Muscle layer of duodenum (tissue), 2 donors: ENCODE measurements around the gene PPM1H.

Experiments
- H3K27ac ChIP-seq: one replicate; pipeline ENCODE4 v1.7.0; 2013; ENCODE audit warnings: mild to moderate bottlenecking, low read length
- H3K27me3 ChIP-seq: one replicate; pipeline ENCODE4 v1.7.0; 2013; ENCODE audit warnings: low read depth, mild to moderate bottlenecking, control low read depth, low read length
- H3K36me3 ChIP-seq, 2 donors: one replicate each; pipeline ENCODE4 v1.7.0; 2013; ENCODE audit warnings: low read length in 2 of 2, control low read depth in 1 of 2, mild to moderate bottlenecking in 1 of 2; ENCODE audit not compliant: insufficient read depth in 2 of 2, control insufficient read depth in 1 of 2
- H3K4me1 ChIP-seq, 2 donors: one replicate each; pipeline ENCODE4 v1.7.0; 2013; ENCODE audit warnings: low read length in 2 of 2, mild to moderate bottlenecking in 2 of 2, control low read depth in 1 of 2, moderate library complexity in 1 of 2; ENCODE audit not compliant: insufficient read depth in 2 of 2, control insufficient read depth in 1 of 2
- H3K4me3 ChIP-seq, 2 donors: one replicate each; pipeline ENCODE4 v1.7.0; 2013; ENCODE audit warnings: low read length in 2 of 2, low read depth in 1 of 2, mild to moderate bottlenecking in 1 of 2
- H3K9me3 ChIP-seq, 2 donors: one replicate each; pipeline ENCODE4 v1.7.0; 2013; ENCODE audit warnings: low read length in 2 of 2, control low read depth in 1 of 2, mild to moderate bottlenecking in 1 of 2; ENCODE audit not compliant: control insufficient read depth in 1 of 2
- donor health status: healthy.

The PPM1H gene

GRCh38 chr12:62660756-62661155 lies 274.2 kb downstream of the PPM1H start:
- no peaks in the 10 kb centered on the region for H3K36me3 ChIP-seq
- no peaks in the 10 kb centered on the region for H3K4me1 ChIP-seq
- peaks cover 0 to 2% of the 10 kb centered on the region in 2 donors for H3K9me3 ChIP-seq
- no peak overlapping the region for H3K27ac ChIP-seq
- H3K27me3 ChIP-seq, result no peaks in the 10 kb centered on the region
- no peak overlapping the region for H3K4me3 ChIP-seq

GRCh38 chr12:62659453-62660295 lies 275.3 kb downstream of the PPM1H start:
- H3K9me3 ChIP-seq, result peaks cover 0 to 2% of the 10 kb centered on the region in 2 donors
- no peak overlapping the region for H3K27ac ChIP-seq
- no peaks in the 10 kb centered on the region for H3K4me1 ChIP-seq
- H3K4me3 ChIP-seq, result no peak overlapping the region
- no peaks in the 10 kb centered on the region for H3K36me3 ChIP-seq
- H3K27me3 ChIP-seq, result no peaks in the 10 kb centered on the region

GRCh38 chr12:62658910-62659309 lies 276.0 kb downstream of the PPM1H start:
- Histone ChIP-seq H3K4me3 (no peak overlapping the region), H3K27ac (no peak overlapping the region), H3K4me1 (no peaks in the 10 kb centered on the region), H3K27me3 (no peaks in the 10 kb centered on the region), H3K36me3 (no peaks in the 10 kb centered on the region), H3K9me3 (peaks cover 0 to 2% of the 10 kb centered on the region in 2 donors)

- H3K27me3 ChIP-seq, result no peaks in the 10 kb centered on the region
- H3K36me3 ChIP-seq, result no peaks in the 10 kb centered on the region
- H3K27ac ChIP-seq, result no peak overlapping the region
- H3K4me1 ChIP-seq, result no peaks in the 10 kb centered on the region
- no peak overlapping the region for H3K4me3 ChIP-seq
- H3K9me3 ChIP-seq, result peaks cover 0 to 2% of the 10 kb centered on the region in 2 donors
Measured at GRCh38 chr12:62657363-62657632, 277.7 kb downstream of the PPM1H start.

- no peaks in the 10 kb centered on the region for H3K36me3 ChIP-seq
- H3K4me1 ChIP-seq, result no peaks in the 10 kb centered on the region
- H3K9me3 ChIP-seq, result peaks cover 0 to 2% of the 10 kb centered on the region in 2 donors
- H3K4me3 ChIP-seq, result no peak overlapping the region
- H3K27me3 ChIP-seq, result no peaks in the 10 kb centered on the region
- H3K27ac ChIP-seq, result no peak overlapping the region
Measured at GRCh38 chr12:62656591-62657362, 278.2 kb downstream of the PPM1H start.

GRCh38 chr12:62655666-62656151 lies 279.2 kb downstream of the PPM1H start:
- Histone ChIP-seq H3K27ac (no peak overlapping the region), H3K4me1 (no peaks in the 10 kb centered on the region), H3K27me3 (no peaks in the 10 kb centered on the region), H3K36me3 (no peaks in the 10 kb centered on the region), H3K9me3 (peaks cover 0 to 2% of the 10 kb centered on the region in 2 donors), H3K4me3 (no peak overlapping the region)

- no peaks in the 10 kb centered on the region for H3K27me3 ChIP-seq
- no peaks in the 10 kb centered on the region for H3K9me3 ChIP-seq
- no peaks in the 10 kb centered on the region for H3K36me3 ChIP-seq
- H3K4me1 ChIP-seq, result no peaks in the 10 kb centered on the region
- no peak overlapping the region for H3K4me3 ChIP-seq
- H3K27ac ChIP-seq, result no peak overlapping the region
Measured at GRCh38 chr12:62654326-62655241, 280.4 kb downstream of the PPM1H start.

- Histone ChIP-seq H3K9me3 (no peaks in the 10 kb centered on the region), H3K27me3 (no peaks in the 10 kb centered on the region), H3K36me3 (no peaks in the 10 kb centered on the region), H3K4me3 (no peak overlapping the region), H3K4me1 (no peaks in the 10 kb centered on the region), H3K27ac (no peak overlapping the region)
Measured at GRCh38 chr12:62653740-62654139, 281.2 kb downstream of the PPM1H start.

- Histone ChIP-seq H3K27ac (no peak overlapping the region), H3K4me1 (no peaks in the 10 kb centered on the region), H3K9me3 (no peaks in the 10 kb centered on the region), H3K27me3 (no peaks in the 10 kb centered on the region), H3K4me3 (no peak overlapping the region), H3K36me3 (no peaks in the 10 kb centered on the region)
Measured at GRCh38 chr12:62653304-62653703, 281.6 kb downstream of the PPM1H start.

- no peaks in the 10 kb centered on the region for H3K9me3 ChIP-seq
- no peak overlapping the region for H3K4me3 ChIP-seq
- H3K27me3 ChIP-seq, result no peaks in the 10 kb centered on the region
- no peaks in the 10 kb centered on the region for H3K4me1 ChIP-seq
- H3K27ac ChIP-seq, result no peak overlapping the region
- H3K36me3 ChIP-seq, result no peaks in the 10 kb centered on the region
Measured at GRCh38 chr12:62651138-62651537, 283.8 kb downstream of the PPM1H start.
